NCI-H1048 (cell line): ENCODE data around the gene IL18RAP.

Experiments
- DNase-seq: peaks from one replicate; lab custom pipeline; 2025; lab: John Stamatoyannopoulos, UW

The IL18RAP gene

GRCh38 chr2:102498414-102498813, 75.5 kb downstream of the IL18RAP start:
- DNase-seq, result no peak

DNA sequence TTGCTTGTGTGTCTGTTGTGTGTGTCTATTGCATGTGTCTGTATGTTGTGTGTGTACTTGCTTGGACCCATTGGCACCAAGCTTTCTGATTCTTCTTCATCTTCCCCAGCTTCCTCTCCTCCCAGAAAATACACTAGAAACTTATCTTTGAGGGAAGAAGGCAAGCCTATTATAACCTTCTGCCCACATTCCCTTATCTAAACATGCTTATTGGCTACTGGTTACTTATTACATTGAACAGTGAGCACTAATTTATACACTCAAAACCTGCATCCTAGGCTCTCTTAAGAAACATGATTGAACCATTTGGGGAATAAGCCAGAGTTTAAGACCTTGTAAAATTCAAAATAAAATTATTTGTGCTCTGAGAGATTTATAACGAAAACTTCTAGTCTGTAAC, 76.6 kb downstream of the IL18RAP start:
- DNase-seq, result no peak
